DMS53 treated with DMSO at 0.1 percent for 48 hours (cell line): ENCODE data around the gene THBS2.
"Not testable (repeated sequence)": the region's sequence is repeated elsewhere in the genome, so short reads cannot be mapped to it uniquely, and the experiment has no call there.

Experiments
- DNase-seq: peaks from one replicate; lab custom pipeline; 2025; ENCODE audit not compliant: unreplicated experiment; lab: John Stamatoyannopoulos, UW

The THBS2 gene

DNA sequence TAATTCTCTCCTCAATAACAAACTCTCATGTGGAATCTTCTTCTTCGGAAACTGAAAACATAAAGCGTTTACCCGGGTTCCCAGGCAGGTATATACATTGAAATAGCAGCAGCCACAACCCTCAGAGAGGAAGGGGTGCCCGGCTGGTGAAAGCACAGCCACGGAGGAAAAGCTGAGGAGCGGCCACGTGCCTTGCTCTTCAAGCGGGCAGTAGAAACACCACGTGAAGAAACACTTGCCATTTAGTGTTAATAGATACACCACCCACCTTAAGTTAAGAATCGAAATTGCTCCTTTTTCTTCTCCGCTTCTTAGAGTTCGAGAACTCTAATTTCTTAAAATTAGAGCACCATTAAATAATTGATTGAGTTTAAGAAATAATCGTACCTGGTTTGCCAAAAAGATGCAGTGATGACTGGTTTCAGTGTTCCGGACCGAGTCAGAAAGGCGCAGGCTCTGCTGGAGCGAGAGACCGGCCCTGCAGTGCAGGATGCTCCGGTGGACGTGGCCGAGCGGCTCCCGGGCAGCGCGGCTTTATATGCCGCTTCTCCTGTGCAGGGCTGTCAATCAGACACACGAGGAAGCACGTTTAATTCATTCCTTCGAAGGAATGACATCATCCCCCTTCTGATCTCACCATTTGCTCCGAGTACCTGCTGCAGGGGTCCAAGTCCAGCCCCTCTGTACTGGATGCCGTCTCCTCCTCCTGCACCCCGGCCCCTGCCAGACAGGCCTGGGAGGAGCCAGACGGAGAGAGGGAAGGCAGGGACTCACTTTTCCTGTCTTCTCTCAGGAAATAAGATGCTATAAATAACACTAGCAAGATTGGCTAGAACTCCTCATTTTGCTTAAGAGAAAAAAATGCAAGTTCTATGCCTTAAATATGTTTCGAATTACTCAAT, at the start of gene THBS2:
TSS of gene THBS2 (minus strand) at position 510 of the 902 bp plus-strand sequence. CDS start 3,062 bp downstream, outside the sequence.
- DNase-seq: no peak

DNA sequence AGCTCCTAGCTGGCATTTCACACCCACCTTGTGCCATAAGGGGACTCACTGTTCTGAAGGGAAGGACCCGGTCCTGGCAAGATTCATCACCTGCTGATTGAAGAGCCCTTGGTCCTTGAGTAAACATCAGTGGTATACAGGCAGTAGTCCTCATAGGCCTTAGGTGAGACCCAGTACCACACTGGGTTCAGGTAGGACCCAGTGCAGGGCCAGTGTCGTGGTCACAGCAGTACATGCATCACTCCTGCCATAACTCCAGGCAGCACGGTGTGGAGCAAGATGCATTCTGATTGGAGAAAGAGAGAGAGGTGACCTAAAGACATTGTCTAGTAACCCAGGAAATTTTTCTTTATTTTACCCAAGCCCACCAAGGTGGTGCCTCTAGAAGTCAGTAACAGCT, 49.1 kb upstream of the THBS2 start:
- DNase-seq: no peak

DNA sequence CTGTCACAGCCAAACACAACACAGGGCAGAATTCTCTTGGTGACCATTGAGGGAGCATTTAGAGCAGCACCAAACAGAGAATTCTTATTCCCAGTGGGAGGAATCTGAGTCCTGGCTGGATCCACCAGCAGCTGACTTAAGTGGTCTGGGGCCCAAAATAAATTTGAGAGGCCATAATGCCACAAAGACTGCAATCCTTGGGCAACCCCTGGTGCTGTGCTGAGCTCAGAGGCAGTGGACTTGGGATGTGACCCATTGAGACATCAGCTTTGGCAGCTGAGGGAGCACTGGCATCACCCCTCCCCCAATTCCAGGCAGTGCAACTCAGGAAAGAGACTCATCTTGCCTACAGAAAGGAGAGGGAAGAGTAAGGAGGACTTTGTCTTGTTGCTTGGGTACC, 48.6 kb upstream of the THBS2 start:
- no peak for DNase-seq

DNA sequence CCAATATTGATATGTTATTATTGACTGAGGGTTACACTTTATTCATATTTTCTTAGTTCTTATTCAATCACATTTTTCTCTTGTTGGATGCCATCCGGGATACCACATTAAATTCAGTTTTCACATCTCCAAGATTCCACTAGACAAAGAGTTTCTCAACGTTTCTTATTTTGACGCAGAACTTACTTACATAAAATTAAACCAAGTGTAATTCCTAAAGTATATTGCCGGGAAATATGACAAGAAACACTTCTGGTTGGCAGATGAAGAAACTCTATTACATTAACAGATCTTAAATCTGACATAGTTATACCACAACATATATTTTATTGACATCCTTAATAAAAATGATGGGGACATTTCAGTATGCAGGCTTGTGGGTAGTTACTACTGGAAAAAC, 47.3 kb upstream of the THBS2 start:
- DNase-seq: no peak

DNA sequence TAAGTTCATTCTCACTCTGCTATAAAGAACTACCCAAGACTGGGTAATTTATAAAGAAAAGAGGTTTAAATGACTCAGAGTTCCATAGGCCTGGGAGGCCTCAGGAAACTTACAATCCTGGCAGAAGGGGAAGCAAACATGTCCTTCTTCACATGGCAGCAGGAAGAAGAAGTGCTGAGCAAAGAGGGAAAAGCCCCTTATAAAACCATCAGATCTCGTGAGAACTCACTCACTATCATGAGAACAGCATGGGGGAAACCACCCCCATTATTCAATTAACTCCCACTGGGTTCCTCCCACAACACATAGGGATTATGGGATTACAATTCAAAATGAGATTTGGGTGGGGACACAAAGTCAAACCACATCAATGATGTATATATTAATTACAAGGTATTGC, 45.0 kb upstream of the THBS2 start:
- DNase-seq: not testable (repeated sequence)

DNA sequence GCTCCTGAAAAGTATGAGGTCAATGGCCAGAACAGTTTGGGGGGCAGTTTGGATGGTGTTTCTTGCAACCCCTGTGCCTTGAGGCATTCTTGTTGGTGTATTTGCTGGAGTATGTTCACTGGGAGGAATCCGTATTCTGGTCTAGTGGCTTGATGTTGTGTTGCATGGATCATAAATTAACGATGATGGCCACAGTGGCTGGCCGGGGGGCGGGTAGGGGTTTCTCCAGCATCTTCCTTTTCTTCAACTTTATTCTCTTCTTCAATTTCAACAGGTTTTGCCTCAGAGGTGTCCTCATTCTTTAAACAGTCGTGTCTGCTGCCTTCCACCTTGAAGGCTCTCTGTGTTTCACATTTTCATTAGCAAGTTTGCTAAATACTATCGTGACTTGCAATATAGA, 43.0 kb upstream of the THBS2 start:
- DNase-seq: no peak

DNA sequence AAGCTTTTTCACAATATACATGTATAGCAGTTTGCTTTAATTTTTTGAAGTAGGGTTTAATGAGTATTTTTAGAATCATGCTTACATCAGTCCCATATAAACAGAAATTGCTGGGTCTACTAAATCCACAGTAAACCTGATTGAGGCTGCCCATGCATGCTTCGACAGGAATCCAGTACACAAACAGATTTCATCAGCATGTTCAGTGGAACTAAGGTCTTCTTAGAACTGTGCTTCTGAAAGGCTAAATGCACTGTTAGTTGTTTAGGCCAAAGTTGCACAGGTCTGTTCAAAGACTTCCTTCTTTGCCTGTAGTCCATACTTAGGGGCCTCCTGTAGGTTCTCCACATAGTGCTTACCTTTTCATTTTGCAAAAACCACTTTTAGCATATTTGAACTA, 42.5 kb upstream of the THBS2 start:
- DNase-seq: no peak

DNA sequence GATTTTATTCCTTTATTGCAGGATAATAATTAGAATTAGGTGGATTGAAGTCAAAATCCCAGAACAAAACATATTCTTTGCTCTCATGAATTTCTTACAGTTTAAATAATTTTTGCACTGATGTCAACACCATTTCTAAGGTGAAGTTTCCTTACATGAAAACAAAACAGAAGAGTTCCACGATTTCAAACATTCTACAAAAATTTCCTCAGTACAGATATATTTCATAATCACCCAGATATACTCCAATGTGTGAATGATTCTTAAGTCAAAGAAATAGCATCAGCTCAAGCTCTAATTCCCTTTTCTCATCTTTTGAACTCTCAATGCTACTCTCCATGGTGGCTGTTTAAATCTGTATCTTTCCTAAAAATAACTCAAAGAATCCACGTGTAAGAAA, 39.5 kb upstream of the THBS2 start:
- DNase-seq: no peak

DNA sequence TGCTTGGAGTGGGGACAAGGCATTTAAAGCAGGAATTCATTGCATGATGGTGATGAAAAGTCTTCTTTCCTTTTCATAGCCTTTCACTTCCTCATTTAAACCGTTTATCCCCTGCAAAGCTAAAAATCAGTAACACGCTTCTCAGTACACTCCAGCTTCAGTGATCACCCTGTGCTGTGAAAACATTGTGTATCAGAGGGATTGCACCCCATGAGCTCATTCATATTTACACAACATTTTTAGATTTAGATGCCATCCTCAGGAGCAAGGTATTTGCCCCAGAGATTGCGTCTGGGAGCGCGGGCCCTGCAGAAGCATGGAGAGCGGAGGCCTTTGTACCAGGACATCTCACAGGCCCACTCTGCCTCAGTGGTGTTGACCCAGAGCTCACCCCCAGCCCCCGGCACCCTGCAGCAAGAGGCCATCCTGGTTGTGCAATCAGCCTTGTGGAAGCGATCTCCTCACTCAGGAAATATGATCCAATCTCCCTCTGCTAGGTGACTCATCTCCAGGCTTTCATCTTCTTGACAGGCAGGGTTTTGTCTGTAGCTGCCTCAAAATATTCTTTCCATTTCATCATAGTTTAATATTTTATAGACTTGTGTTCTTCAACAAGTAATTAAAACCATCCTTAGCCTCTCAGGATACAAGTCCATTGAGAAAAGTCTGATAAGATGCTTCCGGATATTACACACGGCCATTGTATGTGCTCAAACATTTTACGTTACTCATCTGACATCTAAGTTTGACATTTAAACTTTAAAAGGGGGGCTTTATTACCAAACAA, 38.9 kb upstream of the THBS2 start:
- peak; percentile 35 for DNase-seq

DNA sequence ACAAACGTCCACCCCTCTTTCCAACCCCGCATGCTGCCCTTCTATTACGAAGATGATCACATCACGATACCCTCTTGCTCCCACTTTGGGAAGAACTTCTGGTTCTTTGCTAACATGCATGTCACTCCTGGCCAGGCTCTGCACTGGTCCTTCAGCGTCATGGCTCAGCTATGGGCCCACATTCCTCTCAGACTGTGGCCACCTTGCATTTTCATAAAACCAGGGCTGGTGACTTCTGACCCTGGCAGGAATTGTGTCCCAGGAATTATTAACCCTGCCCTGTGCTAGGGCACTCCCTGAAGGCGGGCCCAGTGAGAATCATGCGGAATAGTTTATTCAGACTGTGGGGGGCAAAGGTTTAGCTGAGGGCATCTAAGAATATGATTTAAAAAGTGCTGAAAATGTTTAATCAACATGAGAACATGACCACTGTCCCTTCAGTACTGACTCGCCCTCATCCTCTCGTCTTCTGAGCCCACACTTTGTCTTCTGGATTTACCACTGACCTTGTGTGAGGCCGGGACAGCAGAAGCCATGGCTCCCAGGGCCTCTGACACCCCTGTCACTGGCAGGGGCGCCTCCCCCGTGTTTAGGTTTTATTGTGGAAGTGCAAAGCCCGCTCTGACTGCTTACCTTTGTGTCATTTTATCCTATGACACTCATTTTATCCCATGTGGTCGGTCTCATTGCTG, 38.1 kb upstream of the THBS2 start:
- no peak for DNase-seq

DNA sequence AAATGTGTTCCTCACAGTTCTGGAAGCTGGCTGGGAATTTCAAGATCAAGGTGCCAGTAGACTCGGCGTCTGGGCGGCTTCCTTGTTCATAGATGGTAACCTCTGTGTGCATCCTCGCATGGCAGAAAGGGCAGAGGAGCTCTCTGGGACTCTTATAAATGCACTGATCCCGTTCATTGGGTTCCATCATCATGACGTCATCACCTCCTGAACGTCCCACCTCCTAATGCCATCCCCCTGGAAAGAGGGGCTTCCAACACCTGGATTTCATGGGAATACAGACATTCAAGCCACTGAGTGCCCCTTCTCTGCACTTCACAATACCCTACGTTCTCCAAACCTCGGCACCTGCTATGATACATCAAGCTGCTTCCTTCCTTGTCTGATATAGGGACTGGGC, 37.5 kb upstream of the THBS2 start:
- no peak for DNase-seq

DNA sequence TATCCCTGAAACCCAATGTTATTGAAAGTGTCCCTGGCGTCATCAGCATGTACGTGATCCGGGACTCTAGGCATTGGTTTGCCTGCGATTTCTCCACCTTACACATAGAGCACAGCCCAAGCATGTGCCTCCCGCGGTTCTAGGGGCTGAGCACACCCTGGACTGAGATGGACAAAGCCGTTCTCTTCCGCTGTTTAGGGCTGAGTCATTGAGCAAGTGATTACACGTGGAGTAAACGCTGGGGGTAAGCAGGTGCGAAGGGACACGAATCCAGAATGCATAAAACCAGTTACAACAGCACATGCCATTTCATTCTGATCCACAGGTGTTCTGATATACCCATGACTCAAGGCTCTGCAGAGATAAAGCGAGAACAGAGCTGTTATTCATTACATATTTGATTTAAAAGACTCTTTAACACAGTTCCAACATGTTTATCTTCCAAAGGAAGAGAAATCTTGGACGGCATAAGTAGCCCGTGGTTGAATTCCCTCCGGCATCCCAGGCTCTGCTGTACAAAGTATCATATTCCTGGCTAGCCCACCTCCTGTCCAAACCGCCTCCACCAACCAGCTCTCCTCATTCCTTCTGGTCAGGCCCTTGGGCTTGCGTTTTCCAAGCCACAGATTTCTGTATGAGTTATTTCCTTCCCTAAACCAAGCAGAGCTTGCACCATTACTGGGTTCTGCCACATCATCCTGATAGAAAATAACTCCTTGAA, 36.1 kb upstream of the THBS2 start:
- no peak for DNase-seq

DNA sequence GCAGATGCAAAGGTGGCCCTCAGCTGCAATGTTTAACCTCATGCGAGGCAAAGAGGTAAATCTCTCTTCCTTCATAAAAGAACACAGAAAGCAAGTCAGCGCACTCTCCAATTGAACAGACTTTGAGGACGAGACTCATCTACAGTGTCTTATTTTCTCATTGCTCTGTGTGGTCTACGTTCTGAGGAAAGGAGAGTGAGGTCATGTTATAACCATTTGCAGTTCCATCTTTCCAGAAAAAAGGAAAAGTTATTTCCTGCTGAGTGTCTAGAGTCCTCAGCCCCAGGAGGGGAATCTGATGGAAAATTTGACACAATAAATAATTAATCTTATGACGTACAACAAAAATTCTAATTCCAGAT, 35.6 kb upstream of the THBS2 start:
- DNase-seq: no peak

DNA sequence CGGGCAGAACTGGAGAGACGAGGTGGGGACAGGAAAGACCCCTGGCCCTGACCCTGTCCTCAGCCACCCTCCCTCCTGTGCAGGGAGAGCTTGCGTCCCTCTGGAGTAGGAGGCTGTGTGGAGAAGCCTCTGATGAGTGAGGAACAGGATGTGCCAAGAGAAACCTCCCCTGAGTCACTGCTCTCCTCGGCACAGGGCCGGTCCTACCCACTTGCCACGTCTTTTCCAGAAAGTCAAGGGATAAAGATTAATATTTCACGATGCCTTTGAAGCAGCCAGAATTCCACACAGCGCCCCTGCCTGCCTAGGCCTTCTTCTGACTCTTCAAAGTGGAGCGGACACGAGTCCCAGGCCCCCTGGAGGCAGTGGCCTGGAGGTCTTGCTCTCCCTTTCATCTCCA, 34.9 kb upstream of the THBS2 start:
- DNase-seq: no peak

DNA sequence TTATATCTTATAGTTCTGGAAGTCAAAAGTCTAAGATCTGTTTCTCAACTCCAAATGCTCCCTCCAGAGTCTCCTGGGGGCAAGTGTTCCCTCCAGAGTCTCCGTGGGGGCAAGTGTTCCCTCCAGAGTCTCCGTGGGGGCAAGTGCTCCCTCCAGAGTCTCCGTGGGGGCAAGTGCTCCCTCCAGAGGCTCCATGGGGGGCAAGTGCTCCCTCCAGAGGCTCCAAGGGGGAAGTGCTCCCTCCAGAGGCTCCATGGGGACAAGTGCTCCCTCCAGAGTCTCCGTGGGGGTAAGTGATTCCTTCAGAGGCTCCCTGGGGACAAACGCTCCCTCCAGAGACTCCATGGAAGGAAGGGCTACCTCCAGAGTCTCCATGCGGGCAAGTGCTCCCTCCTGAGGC, 34.0 kb upstream of the THBS2 start:
- no peak for DNase-seq

DNA sequence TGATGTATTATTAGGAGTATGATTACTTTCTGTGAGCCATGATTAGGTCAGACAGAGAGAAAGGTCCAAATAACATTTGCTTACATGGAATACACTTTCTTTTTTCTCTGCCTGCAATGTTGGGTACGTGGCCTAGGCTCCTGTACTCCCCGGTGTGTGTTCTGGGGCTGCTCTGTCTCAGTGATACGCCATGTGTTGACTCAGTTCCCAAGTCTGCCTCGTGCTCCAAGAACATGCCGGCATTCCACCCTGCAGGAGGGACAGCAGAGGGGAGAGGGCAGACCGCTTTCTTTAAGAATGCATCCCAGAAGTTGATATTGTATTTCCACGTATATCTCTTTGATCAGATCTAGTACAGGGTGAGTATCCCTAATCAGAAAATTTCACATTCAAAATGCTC, 33.3 kb upstream of the THBS2 start:
- DNase-seq: no peak

DNA sequence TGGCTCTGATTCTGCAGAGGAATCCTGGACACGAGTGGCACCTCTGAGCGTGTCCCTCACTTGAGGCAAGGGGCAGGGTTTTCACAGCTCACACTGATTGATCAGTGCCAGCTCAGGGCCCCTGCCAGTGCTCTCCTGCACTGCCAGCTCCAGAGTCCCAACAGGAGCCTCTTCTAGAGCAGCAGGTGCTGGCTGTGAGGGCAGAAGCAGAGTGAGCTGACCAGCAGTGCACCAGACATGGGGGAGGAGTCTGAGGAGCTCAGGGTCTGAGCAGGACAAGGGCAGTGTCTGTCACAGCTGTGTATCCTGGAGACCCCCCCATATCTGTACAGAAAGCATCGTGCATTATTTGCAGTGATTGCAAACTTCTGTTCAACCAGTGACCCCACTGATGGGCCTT, 31.5 kb upstream of the THBS2 start:
- DNase-seq: no peak

DNA sequence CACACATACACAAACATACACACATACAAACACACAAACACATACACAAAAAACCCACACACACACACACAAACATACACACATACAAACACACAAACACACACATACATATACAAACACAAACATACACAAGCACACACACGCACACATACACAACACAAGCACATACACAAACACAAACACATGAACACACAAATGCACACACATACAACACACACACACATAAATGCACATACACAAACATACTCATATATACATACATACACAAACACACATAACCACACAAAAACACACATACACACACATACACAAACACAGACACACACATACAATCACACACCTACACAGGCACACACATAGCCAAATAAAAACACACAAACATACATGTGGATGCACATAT, 30.3 kb upstream of the THBS2 start:
- no peak for DNase-seq

DNA sequence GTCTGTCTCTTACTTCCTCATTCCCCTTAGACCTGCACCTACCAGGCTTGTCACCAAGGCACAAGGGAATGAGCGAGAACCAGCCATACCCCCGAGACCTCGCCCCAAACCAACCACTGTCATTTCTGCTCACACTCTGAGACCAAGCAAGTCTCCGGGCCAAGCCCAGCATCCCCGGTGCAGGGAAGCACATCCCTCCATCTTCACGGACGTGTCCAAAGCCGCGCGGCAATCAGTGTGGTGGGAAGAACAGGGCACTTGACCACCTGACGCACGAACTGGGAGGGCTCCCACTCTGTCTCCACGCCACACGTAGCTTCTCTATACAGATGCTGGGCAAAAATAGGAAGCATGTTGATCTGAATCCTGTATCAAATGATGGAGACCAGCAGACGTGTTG, 28.4 kb upstream of the THBS2 start:
- no peak for DNase-seq

DNA sequence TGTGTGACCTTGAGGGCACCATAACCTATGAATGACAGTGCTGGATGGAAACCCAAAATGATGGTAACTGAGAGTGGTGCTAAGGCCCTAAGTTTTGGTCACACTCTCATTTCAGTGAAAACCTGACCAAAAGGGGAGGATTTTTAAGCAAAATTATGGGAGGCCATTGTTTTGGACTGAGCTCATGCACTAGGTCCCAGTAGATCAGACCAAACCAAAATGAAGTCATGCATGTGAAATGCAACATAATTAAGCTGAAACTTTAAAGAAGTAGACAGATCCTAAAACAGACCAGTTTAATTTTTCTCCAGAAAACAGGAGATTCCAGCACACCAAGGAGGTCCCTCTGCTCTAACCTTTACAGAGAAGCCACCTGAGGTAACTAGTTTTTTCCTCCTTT, 24.0 kb upstream of the THBS2 start:
- no peak for DNase-seq

DNA sequence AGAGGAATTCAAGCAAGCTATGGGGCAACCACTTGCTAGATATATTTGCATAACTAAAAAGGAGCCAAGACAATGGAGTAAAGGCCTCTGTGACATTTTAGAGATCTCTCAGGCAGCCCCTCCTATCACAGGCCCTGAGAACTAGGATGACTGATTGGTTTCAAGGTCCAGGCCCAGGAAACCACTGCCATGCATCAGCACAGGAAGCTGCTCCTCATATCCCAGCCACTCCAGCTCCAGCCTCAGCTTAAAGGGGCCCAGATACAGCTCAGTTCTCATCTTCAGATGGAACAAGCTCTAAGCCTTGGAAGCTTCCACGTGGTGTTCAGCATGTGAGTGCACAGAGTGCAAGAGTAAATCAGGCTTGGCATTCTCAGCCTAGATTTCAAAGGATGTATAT, 21.1 kb upstream of the THBS2 start:
- no peak for DNase-seq
